ENCODE results near the gene SPNS2.

- no peak for TF ChIP-seq POLR2A (IDR thresholded peaks at IDR 0.05)
- TF ChIP-seq CTCF (IDR thresholded peaks at IDR 0.05), result no peak
- no peak for TF ChIP-seq EP300 (IDR thresholded peaks at IDR 0.05)
These were observed 25.3 kb downstream of the SPNS2 start for GRCh38 chr17:4523946-4524345.
